SJSA1 (cell line): ENCODE results near the gene AGRN. TPM values are rescaled to one million over a fixed set of nuclear protein-coding genes. Genes with fewer than 3 reads are reported as not detected.
"Not testable (repeated sequence)": the region's sequence is repeated elsewhere in the genome, so short reads cannot be mapped to it uniquely, and the experiment has no call there.

ENCODE experiments used
- DNase-seq, 2 experiments: peaks; one replicate each; pipeline ENCODE4 v3.0.0-alpha.2; 2015 to 2020; ENCODE audit warnings: low spot score in 2 of 2, low read depth in 1 of 2
- H3K27ac ChIP-seq: fragments of 250-450 bp; sonication (Bioruptor Pico); 2 replicates; pipeline ENCODE4 v1.5.1; 2020; ENCODE audit warnings: mild to moderate bottlenecking, moderate library complexity
- H3K27me3 ChIP-seq: fragments of 250-450 bp; sonication (Bioruptor Pico); replicated peaks from 2 replicates; pipeline ENCODE4 v1.5.1; 2020; ENCODE audit warnings: mild to moderate bottlenecking, moderate library complexity
- H3K36me3 ChIP-seq: fragments of 250-450 bp; sonication (Bioruptor Pico); 2 replicates; pipeline ENCODE4 v1.5.1; 2020; ENCODE audit warnings: mild to moderate bottlenecking
- H3K4me1 ChIP-seq: fragments of 250-450 bp; sonication (Bioruptor Pico); replicated peaks from 2 replicates; pipeline ENCODE4 v1.6.1; 2021; ENCODE audit warnings: mild to moderate bottlenecking
- H3K4me3 ChIP-seq: fragments of 250-450 bp; sonication (Bioruptor Pico); 2 replicates; pipeline ENCODE4 v1.5.1; 2020; ENCODE audit warnings: mild to moderate bottlenecking
- H3K9me3 ChIP-seq: fragments of 250-450 bp; sonication (Bioruptor Pico); replicated peaks from 2 replicates; pipeline ENCODE4 v1.5.1; 2020; ENCODE audit warnings: mild to moderate bottlenecking
- total RNA-seq: library from RNA; depleted of rRNA; stranded (reverse); fragments of >200 nt; shearing (Covaris generic); gene quantifications from 2 replicates; pipeline ENCODE4 v1.2.3, GENCODE V29; 2014

The AGRN gene
- total RNA-seq, 1 experiment from 2014 or later = 53.8 TPM

DNA sequence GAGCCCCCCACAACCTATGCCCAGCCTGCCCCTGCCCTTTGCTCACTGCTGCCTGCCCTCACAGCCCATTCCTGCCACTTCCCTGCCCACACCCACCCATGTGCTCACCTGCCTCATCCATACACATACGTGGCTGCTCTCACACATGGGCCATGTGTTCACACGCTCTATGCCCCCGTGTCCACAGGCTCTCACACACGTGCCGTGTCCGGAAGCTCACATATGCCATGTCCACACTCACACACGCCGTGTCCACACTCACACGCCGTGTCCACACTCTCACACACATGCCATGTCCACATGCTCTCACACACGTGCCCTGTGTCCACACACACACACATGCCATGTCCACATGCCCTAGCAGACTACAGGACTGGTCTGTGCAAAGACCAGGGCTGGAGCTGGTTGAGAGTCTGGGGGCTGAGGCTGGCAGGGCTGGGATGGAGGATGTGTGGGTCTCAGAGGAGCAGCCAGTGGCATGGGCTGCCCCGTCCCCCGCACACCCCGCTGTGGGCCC is 54.8 kb downstream of the AGRN start:
- H3K9me3 ChIP-seq = no peaks in the 10 kb centered on the region
- DNase-seq = no peak
- H3K4me1 ChIP-seq = peaks cover 5% of the 10 kb centered on the region
- no peak overlapping the region for H3K4me3 ChIP-seq
- no peak overlapping the region for H3K27ac ChIP-seq
- H3K27me3 ChIP-seq = peaks cover 40% of the 10 kb centered on the region
- H3K36me3 ChIP-seq = no peaks in the 10 kb centered on the region

GRCh38 chr1:1075148-1075935 is 55.4 kb downstream of the AGRN start:
- peaks cover 34% of the 10 kb centered on the region for H3K27me3 ChIP-seq
- H3K9me3 ChIP-seq = no peaks in the 10 kb centered on the region
- no peak for DNase-seq
- H3K27ac ChIP-seq = no peak overlapping the region
- no peak overlapping the region for H3K4me3 ChIP-seq
- peaks cover 11% of the 10 kb centered on the region for H3K4me1 ChIP-seq
- H3K36me3 ChIP-seq = no peaks in the 10 kb centered on the region

DNA sequence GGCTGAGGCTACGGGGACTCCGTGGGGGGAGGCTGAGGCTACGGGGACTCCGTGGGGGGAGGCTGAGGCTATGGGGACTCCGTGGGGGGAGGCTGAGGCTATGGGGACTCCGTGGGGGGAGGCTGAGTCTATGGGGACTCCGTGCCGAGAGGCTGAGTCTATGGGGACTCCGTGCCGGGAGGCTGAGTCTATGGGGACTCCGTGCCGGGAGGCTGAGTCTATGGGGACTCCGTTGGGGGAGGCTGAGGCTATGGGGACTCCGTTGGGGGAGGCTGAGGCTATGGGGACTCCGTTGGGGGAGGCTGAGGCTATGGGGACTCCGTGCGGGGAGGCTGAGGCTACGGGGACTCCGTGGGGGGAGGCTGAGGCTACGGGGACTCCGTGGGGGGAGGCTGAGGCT is 57.5 kb downstream of the AGRN start:
- not testable (repeated sequence) for H3K27ac ChIP-seq, H3K9me3 ChIP-seq, H3K4me3 ChIP-seq, H3K36me3 ChIP-seq, DNase-seq
- H3K4me1 ChIP-seq = peaks cover 12% of the 10 kb centered on the region
- H3K27me3 ChIP-seq = peaks cover 21% of the 10 kb centered on the region

- DNase-seq = peak; percentile 84 to 89
- Histone ChIP-seq H3K27ac (no peak overlapping the region), H3K27me3 (peaks cover 9% of the 10 kb centered on the region), H3K4me1 (peaks cover 12% of the 10 kb centered on the region), H3K36me3 (no peaks in the 10 kb centered on the region), H3K4me3 (no peak overlapping the region), H3K9me3 (no peaks in the 10 kb centered on the region)
Measured at GRCh38 chr1:1079408-1080121, 59.6 kb downstream of the AGRN start.

DNA sequence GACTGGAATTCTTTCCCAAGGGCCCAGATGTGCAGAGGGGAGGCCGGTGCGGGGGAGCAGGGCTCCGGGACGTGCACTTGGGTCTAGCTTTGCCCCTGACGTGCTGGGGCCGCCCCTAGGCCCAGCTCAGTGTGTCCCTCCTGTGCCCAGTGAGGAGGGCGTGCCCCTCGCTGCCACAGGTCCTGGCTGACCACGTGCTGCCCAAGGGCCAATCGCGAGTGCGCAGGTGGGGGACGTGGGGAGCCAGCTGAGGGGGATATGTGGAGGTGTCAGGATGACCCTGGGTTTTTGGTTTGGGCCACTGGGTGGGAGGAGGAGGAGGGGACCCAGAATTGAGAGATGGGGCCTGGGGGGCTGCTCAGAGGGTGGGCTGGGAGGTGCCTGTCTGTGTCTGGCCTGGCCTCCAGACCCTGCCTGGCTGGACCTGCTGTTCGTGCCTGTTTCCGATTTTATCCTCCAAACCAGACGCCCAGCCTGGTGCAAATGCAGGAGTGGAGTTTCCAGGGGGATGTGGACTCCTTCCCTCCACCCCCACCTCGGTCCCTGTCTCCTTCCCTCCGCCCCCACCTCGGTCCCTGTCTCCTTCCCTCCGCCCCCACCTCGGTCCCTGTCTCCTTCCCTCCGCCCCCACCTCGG is 60.3 kb downstream of the AGRN start:
- Histone ChIP-seq H3K27me3 (peaks cover 2% of the 10 kb centered on the region), H3K4me3 (no peak overlapping the region), H3K36me3 (no peaks in the 10 kb centered on the region), H3K4me1 (peaks cover 12% of the 10 kb centered on the region), H3K9me3 (no peaks in the 10 kb centered on the region), H3K27ac (no peak overlapping the region)
- peak in 1 of 2 experiments; percentile 45 for DNase-seq

- no peaks in the 10 kb centered on the region for H3K36me3 ChIP-seq
- H3K27ac ChIP-seq = no peak overlapping the region
- H3K27me3 ChIP-seq = no peaks in the 10 kb centered on the region
- H3K4me3 ChIP-seq = no peak overlapping the region
- peak in 1 of 2 experiments; percentile 38 for DNase-seq
- no peaks in the 10 kb centered on the region for H3K9me3 ChIP-seq
- peaks cover 12% of the 10 kb centered on the region for H3K4me1 ChIP-seq
Measured at GRCh38 chr1:1080951-1081310, 61.0 kb downstream of the AGRN start.

GRCh38 chr1:1081311-1082238 is 61.7 kb downstream of the AGRN start:
- Histone ChIP-seq H3K4me1 (peaks cover 12% of the 10 kb centered on the region), H3K27ac (no peak overlapping the region), H3K9me3 (no peaks in the 10 kb centered on the region), H3K27me3 (no peaks in the 10 kb centered on the region), H3K4me3 (no peak overlapping the region), H3K36me3 (no peaks in the 10 kb centered on the region)
- no peak for DNase-seq

GRCh38 chr1:1082239-1082775 is 62.4 kb downstream of the AGRN start:
- H3K4me1 ChIP-seq = peaks cover 12% of the 10 kb centered on the region
- no peaks in the 10 kb centered on the region for H3K9me3 ChIP-seq
- DNase-seq = no peak
- no peak overlapping the region for H3K27ac ChIP-seq
- no peaks in the 10 kb centered on the region for H3K27me3 ChIP-seq
- no peaks in the 10 kb centered on the region for H3K36me3 ChIP-seq
- no peak overlapping the region for H3K4me3 ChIP-seq

DNA sequence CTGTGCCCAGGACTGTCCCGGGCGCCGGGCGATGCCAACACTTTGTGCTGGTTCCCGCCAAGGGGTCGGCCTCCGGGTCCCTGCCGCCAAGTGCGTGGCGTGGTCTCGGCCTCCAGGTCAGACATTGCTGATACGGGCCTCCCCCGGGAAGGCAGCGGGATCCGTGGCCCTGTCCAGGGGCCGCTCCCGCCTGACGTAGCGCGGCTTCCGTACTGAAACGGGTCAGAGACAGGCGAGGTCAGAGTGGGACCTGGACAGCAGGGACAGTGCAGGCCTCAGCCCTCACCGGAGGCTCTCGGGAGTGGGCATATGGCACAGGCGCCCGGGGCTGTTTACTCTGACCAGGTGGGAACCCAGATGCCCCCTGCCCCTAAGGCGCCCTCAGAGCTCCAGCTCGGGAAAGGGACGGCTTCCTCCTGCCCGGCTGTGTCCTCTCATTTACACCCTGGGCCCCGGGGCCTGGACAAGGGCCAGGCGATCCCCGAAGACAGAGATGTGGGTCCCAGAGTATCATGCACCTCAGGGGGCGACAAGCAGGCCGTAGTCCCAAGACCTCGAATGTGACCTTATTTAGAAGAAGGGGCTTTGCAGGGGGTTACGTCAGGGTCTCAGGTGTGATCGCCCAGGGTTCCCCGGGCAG is 63.0 kb downstream of the AGRN start:
- H3K27me3 ChIP-seq = no peaks in the 10 kb centered on the region
- H3K4me1 ChIP-seq = peaks cover 12% of the 10 kb centered on the region
- H3K9me3 ChIP-seq = no peaks in the 10 kb centered on the region
- peak in 1 of 2 experiments; percentile 40 for DNase-seq
- no peaks in the 10 kb centered on the region for H3K36me3 ChIP-seq
- no peak overlapping the region for H3K27ac ChIP-seq
- no peak overlapping the region for H3K4me3 ChIP-seq

DNA sequence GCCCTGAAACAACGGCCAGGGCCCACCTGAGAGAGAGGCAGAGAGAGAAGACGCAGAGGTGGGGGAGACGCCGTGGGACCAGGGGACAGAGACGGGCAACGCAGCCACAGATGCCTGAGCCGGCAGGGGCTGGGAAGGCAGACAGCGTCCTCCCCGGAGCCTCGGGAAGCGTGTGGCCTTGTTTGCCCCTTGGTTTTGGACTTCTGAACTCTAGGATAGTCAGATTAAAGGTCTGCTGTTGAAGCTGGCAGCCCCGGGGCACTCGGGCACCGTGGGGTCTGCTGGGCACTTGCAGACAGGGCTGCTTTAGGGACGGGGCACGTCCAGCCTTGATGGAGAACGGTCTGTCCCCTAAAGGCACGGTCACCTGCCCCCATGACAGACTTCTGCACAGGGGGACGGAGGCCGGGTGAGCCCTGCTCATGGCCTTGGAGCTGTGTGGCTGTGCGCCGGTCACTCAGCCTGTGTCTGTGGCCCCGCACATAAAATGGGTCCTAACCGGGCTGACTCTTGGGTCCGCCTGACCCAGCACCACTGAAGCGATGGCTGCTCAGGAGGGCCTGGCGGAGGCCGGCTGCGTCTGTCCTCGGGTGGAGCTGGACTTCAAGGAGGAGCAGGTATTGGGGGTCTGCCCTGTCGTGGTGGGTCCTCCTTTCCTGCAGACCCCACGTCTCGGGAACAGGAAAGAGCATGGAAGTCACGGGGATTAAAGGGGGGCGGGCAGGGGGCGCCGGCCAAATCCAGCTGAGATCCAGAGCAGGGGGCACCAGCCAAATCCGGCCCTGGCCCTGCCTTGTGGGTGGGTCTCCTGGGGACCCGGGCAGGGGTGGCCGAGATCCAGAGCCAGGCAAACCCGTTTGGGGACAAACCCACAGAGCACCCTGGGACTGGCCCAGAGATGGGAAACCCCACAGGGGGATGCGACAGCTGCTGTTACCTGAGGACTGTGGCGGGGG is 63.8 kb downstream of the AGRN start:
- no peaks in the 10 kb centered on the region for H3K27me3 ChIP-seq
- H3K4me3 ChIP-seq = no peak overlapping the region
- H3K4me1 ChIP-seq = peaks cover 12% of the 10 kb centered on the region
- no peaks in the 10 kb centered on the region for H3K36me3 ChIP-seq
- no peak overlapping the region for H3K27ac ChIP-seq
- peak in 1 of 2 experiments; percentile 38 for DNase-seq
- H3K9me3 ChIP-seq = no peaks in the 10 kb centered on the region

DNA sequence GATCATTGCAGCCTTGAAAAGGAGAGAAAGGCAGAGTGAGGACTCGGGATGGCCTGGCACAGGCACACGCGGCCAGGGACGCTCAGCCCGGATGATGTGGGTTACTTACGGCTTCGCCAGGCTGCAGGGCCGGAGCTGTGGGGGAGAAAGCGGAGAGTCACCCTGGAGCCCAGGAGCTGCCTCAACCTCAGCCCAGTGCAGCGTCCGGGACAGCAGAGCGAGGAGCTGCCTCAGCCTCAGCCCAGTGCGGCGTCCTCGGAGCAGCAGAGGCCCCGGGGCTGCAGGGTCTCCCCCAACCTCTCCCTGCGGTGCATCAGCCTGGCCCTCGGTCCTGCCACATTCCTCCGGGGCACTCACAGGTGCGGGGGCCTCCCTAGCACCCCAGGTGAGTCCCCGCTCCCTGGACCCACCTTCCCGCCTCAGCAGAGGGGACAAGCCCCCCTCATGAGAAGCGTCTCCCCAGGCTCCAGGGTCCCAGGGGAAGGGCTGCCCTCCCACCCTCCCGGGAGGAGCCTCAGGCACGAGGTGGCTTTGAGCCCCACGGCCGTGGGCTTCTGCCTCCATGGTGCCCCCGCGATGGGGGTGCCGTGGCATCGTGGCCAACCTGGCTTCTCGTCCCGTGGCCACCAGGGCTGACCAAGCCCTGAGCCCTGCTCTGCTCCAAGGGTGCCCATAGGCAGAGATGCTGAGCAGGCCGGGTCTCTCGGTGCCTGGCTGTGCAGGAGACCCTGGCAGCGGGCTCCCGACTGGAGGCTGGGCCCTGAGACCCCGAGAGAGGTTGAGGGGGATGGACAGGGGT is 64.7 kb downstream of the AGRN start:
- peaks cover 8% of the 10 kb centered on the region for H3K4me1 ChIP-seq
- H3K27me3 ChIP-seq = no peaks in the 10 kb centered on the region
- no peak overlapping the region for H3K27ac ChIP-seq
- no peak overlapping the region for H3K4me3 ChIP-seq
- no peaks in the 10 kb centered on the region for H3K36me3 ChIP-seq
- H3K9me3 ChIP-seq = no peaks in the 10 kb centered on the region
- peak in 1 of 2 experiments; percentile 41 for DNase-seq
